ENCODE measurements around the gene XRN1. TPM values are rescaled to one million over a fixed set of nuclear protein-coding genes. Genes with fewer than 3 reads are reported as not detected.

XRN1 gene
- total RNA-seq, 4 donors from 2014 or later: 29.5 to 54.6 (median 38.2) TPM

GRCh38 chr3:142436951-142437585, 10.8 kb downstream of the XRN1 start:
- no peak for ATAC-seq
- H3K27me3 ChIP-seq: no peaks in the 10 kb centered on the region
- H3K4me3 ChIP-seq: no peak overlapping the region
- peaks cover 0 to 9% (median 0%) of the 10 kb centered on the region in 3 donors for H3K4me1 ChIP-seq
- H3K27ac ChIP-seq: no peak overlapping the region
- H3K36me3 ChIP-seq: peaks cover 0 to 20% of the 10 kb centered on the region in 2 donors
- H3K9me3 ChIP-seq: no peaks in the 10 kb centered on the region
- no peak for TF ChIP-seq POLR2A (IDR thresholded peaks at IDR 0.05)
- TF ChIP-seq EP300 (IDR thresholded peaks at IDR 0.05): no peak
- no peak for TF ChIP-seq POLR2AphosphoS5 (IDR thresholded peaks at IDR 0.05)
- TF ChIP-seq CTCF (IDR thresholded peaks at IDR 0.05): no peak

GRCh38 chr3:142434503-142434902, 13.3 kb downstream of the XRN1 start:
- H3K4me3 ChIP-seq: no peak overlapping the region
- peaks cover 0 to 41% of the 10 kb centered on the region in 2 donors for H3K36me3 ChIP-seq
- TF ChIP-seq EP300 (IDR thresholded peaks at IDR 0.05) (no peak), POLR2A (IDR thresholded peaks at IDR 0.05) (no peak), CTCF (IDR thresholded peaks at IDR 0.05) (no peak), POLR2AphosphoS5 (IDR thresholded peaks at IDR 0.05) (no peak)
- no peak overlapping the region for H3K27ac ChIP-seq
- WGBS, 2 donors (ENCODE audit: low coverage in 1 of 2): 53 to 82% methylated on average over 3 to 4 of the region's 4 CpGs
- ATAC-seq: no peak
- H3K9me3 ChIP-seq: no peaks in the 10 kb centered on the region
- H3K27me3 ChIP-seq: no peaks in the 10 kb centered on the region
- H3K4me1 ChIP-seq: no peaks in the 10 kb centered on the region

- TF ChIP-seq POLR2AphosphoS5 (IDR thresholded peaks at IDR 0.05) (no peak), CTCF (IDR thresholded peaks at IDR 0.05) (no peak), EP300 (IDR thresholded peaks at IDR 0.05) (no peak), POLR2A (IDR thresholded peaks at IDR 0.05) (no peak)
- no peak overlapping the region for H3K27ac ChIP-seq
- 81 to 83% methylated on average over 2 of the region's 2 CpGs for WGBS, 2 donors (ENCODE audit: low coverage in 1 of 2)
- ATAC-seq: no peak
- H3K4me1 ChIP-seq: no peaks in the 10 kb centered on the region
- no peaks in the 10 kb centered on the region for H3K9me3 ChIP-seq
- H3K4me3 ChIP-seq: no peak overlapping the region
- H3K27me3 ChIP-seq: no peaks in the 10 kb centered on the region
- peaks cover 0 to 54% of the 10 kb centered on the region in 2 donors for H3K36me3 ChIP-seq
These were observed 14.7 kb downstream of the XRN1 start for GRCh38 chr3:142433110-142433509.

GRCh38 chr3:142429582-142429981, 18.3 kb downstream of the XRN1 start:
- H3K27me3 ChIP-seq: no peaks in the 10 kb centered on the region

More at GRCh38 chr3:142429582-142429981, 18.3 kb downstream of the XRN1 start:
- TF ChIP-seq CTCF (IDR thresholded peaks at IDR 0.05) (no peak), POLR2A (IDR thresholded peaks at IDR 0.05) (no peak), POLR2AphosphoS5 (IDR thresholded peaks at IDR 0.05) (no peak), EP300 (IDR thresholded peaks at IDR 0.05) (no peak)
- no peaks in the 10 kb centered on the region for H3K9me3 ChIP-seq
- H3K4me1 ChIP-seq: no peaks in the 10 kb centered on the region
- peaks cover 0 to 70% of the 10 kb centered on the region in 2 donors for H3K36me3 ChIP-seq
- no peak for ATAC-seq
- H3K27ac ChIP-seq: no peak overlapping the region
- no peak overlapping the region for H3K4me3 ChIP-seq
